IMR-90 (cell line): ENCODE measurements around the gene HNRNPAB. TPM values are rescaled to one million over a fixed set of nuclear protein-coding genes. Genes with fewer than 3 reads are reported as not detected.

ENCODE experiments used
- ATAC-seq: fragments of 200-7000 bp; cut with Tn5 transposase; 2 replicates; pipeline ENCODE4 v1.9.1; 2020; ENCODE audit warnings: low read depth, mild to moderate bottlenecking, moderate library complexity
- BruUV-seq: library from RNA; stranded (reverse); fragments of 400-500 nt; replicated peaks from 2 replicates; lab custom pipeline; 2021; lab: Mats Ljungman, UMichigan
- CTCF ChIA-PET: fragments of 300-600 bp; formaldehyde crosslinking; extraction: SDS; loops from one replicate; lab custom pipeline; 2021; ENCODE audit warnings: antibody characterized with exemption; lab: Yijun Ruan, JAX
- POLR2A ChIA-PET: fragments of 300-600 bp; sonication (Branson Sonifier 250); formaldehyde crosslinking; loops from one replicate; lab custom pipeline; 2022; ENCODE audit warnings: antibody characterized with exemption; ENCODE audit not compliant: unreplicated experiment; lab: Charles Lee
- DNase-seq: peaks from one replicate; pipeline ENCODE4 v3.0.0; 2013
- H2AFZ ChIP-seq: replicated peaks from 2 replicates; pipeline ENCODE3; 2013; ENCODE audit warnings: low read length, mild to moderate bottlenecking; ENCODE audit not compliant: poor library complexity
- H2AK5ac ChIP-seq: 2 replicates; pipeline ENCODE4 v1.6.1; 2013; ENCODE audit warnings: low read depth, low read length, inconsistent platforms
- H2AK9ac ChIP-seq: replicated peaks from 2 replicates; pipeline ENCODE3; 2013; ENCODE audit warnings: mild to moderate bottlenecking, low read depth, low read length, moderate library complexity; ENCODE audit not compliant: poor library complexity
- H2BK120ac ChIP-seq: 2 replicates; pipeline ENCODE4 v1.6.1; 2013; ENCODE audit warnings: low read depth, low read length, inconsistent platforms
- H2BK15ac ChIP-seq: 3 replicates; pipeline ENCODE4 v1.6.1; 2013; ENCODE audit warnings: low read depth, low read length, inconsistent platforms
- H2BK20ac ChIP-seq: 2 replicates; pipeline ENCODE4 v1.6.1; 2013; ENCODE audit warnings: low read depth, mild to moderate bottlenecking, inconsistent platforms, low read length, moderate library complexity
- H2BK5ac ChIP-seq: 2 replicates; pipeline ENCODE4 v1.6.1; 2013; ENCODE audit warnings: mild to moderate bottlenecking, low read depth, low read length, inconsistent platforms; ENCODE audit not compliant: poor library complexity, severe bottlenecking
- H3K14ac ChIP-seq: replicated peaks from 2 replicates; pipeline ENCODE4 v1.6.1; 2013; ENCODE audit warnings: low read depth, low read length, inconsistent platforms
- H3K18ac ChIP-seq: 2 replicates; pipeline ENCODE4 v1.6.1; 2013; ENCODE audit warnings: low read depth, low read length, control low read depth
- H3K23ac ChIP-seq: 2 replicates; pipeline ENCODE4 v1.6.1; 2013; ENCODE audit warnings: low read depth, low read length, inconsistent platforms
- H3K27ac ChIP-seq: 2 replicates; pipeline ENCODE4 v1.5.1; 2013; ENCODE audit warnings: mild to moderate bottlenecking, control low read depth, low read length; ENCODE audit not compliant: insufficient read depth
- H3K27me3 ChIP-seq: 2 replicates; pipeline ENCODE4 v1.6.1; 2013; ENCODE audit warnings: low read length; ENCODE audit not compliant: control insufficient read depth, insufficient read depth
- H3K36me3 ChIP-seq: 2 replicates; pipeline ENCODE4 v1.6.1; 2013; ENCODE audit warnings: low read length, mixed read lengths; ENCODE audit not compliant: control insufficient read depth, insufficient read depth
- H3K4ac ChIP-seq: 2 replicates; pipeline ENCODE4 v1.6.1; 2013; ENCODE audit warnings: low read depth, low read length, inconsistent platforms
- H3K4me1 ChIP-seq: 2 replicates; pipeline ENCODE4 v1.6.1; 2013; ENCODE audit warnings: low read length, mixed read lengths; ENCODE audit not compliant: control insufficient read depth, insufficient read depth
- H3K4me2 ChIP-seq: 2 replicates; pipeline ENCODE4 v1.6.1; 2013; ENCODE audit warnings: low read depth, mild to moderate bottlenecking, control low read depth, low read length, moderate library complexity
- H3K4me3 ChIP-seq: 2 replicates; pipeline ENCODE4 v1.5.1; 2013; ENCODE audit warnings: low read depth, mild to moderate bottlenecking, control low read depth, low read length, moderate library complexity; ENCODE audit not compliant: insufficient read depth
- H3K56ac ChIP-seq: 2 replicates; pipeline ENCODE4 v1.6.1; 2013; ENCODE audit warnings: low read length, inconsistent platforms; ENCODE audit not compliant: insufficient read depth; ENCODE audit errors: extremely low read depth
- H3K79me1 ChIP-seq, 2 experiments: 2 replicates each; pipeline ENCODE4 v1.6.1; 2013; ENCODE audit warnings: low read length in 2 of 2, inconsistent platforms in 1 of 2, low read depth in 1 of 2
- H3K9ac ChIP-seq: 2 replicates; pipeline ENCODE4 v1.6.1; 2013; ENCODE audit warnings: low read depth, low read length, control low read depth
- H3K9me1 ChIP-seq: 2 replicates; pipeline ENCODE4 v1.6.1; 2013; ENCODE audit warnings: low read length, inconsistent platforms; ENCODE audit not compliant: insufficient read depth
- H3K9me3 ChIP-seq: 2 replicates; pipeline ENCODE4 v1.6.1; 2013; ENCODE audit warnings: low read length; ENCODE audit not compliant: control insufficient read depth, insufficient read depth
- H4K20me1 ChIP-seq: 2 replicates; pipeline ENCODE4 v1.6.1; 2013; ENCODE audit warnings: low read length, inconsistent platforms; ENCODE audit not compliant: insufficient read depth
- H4K5ac ChIP-seq: 2 replicates; pipeline ENCODE4 v1.6.1; 2013; ENCODE audit warnings: mild to moderate bottlenecking, low read depth, low read length, control low read depth
- H4K8ac ChIP-seq, 2 experiments: 2 replicates each; pipeline ENCODE4 v1.6.1; 2013; ENCODE audit warnings: low read depth in 2 of 2, low read length in 2 of 2, control low read depth in 1 of 2, inconsistent platforms in 1 of 2
- H4K91ac ChIP-seq: 2 replicates; pipeline ENCODE4 v1.6.1; 2013; ENCODE audit warnings: low read depth, low read length, inconsistent platforms; ENCODE audit not compliant: insufficient read depth
- BHLHE40 ChIP-seq: fragments of 150-350 bp; IDR thresholded peaks from 2 replicates; pipeline ENCODE4 v1.6.1; 2016; ENCODE audit warnings: mild to moderate bottlenecking, low read depth, low read length
- CEBPB ChIP-seq: IDR thresholded peaks from 2 replicates; pipeline ENCODE4 v1.6.1; 2012; ENCODE audit warnings: low read depth, low read length, improper control_type of control experiment
- CHD1 ChIP-seq: IDR thresholded peaks from 2 replicates; pipeline ENCODE4 v1.6.1; 2012; ENCODE audit warnings: low read depth, low read length, improper control_type of control experiment
- FOS ChIP-seq: fragments of 150-350 bp; IDR thresholded peaks from 2 replicates; pipeline ENCODE4 v1.6.1; 2016; ENCODE audit warnings: low read depth, low read length
- MAFK ChIP-seq: IDR thresholded peaks from 2 replicates; pipeline ENCODE4 v1.6.1; 2012; ENCODE audit warnings: low read depth, low read length, improper control_type of control experiment
- MAZ ChIP-seq: IDR thresholded peaks from 2 replicates; pipeline ENCODE4 v1.6.1; 2012; ENCODE audit warnings: low read depth, mild to moderate bottlenecking, low read length, improper control_type of control experiment, moderate library complexity, borderline replicate concordance
- MXI1 ChIP-seq: IDR thresholded peaks from 2 replicates; pipeline ENCODE4 v1.6.1; 2012; ENCODE audit warnings: low read depth, mild to moderate bottlenecking, low read length, moderate library complexity, borderline replicate concordance
- NFE2L2 ChIP-seq: fragments of 150-350 bp; IDR thresholded peaks from 2 replicates; pipeline ENCODE4 v1.6.1; 2016; ENCODE audit warnings: low read depth, mild to moderate bottlenecking, low read length
- POLR2A ChIP-seq: IDR thresholded peaks from 2 replicates; pipeline ENCODE4 v1.6.1; 2012; ENCODE audit warnings: mild to moderate bottlenecking, low read depth, low read length
- RAD21 ChIP-seq: IDR thresholded peaks from 2 replicates; pipeline ENCODE4 v1.6.1; 2012; ENCODE audit warnings: low read length, improper control_type of control experiment
- RCOR1 ChIP-seq: IDR thresholded peaks from 2 replicates; pipeline ENCODE4 v1.6.1; 2012; ENCODE audit warnings: mild to moderate bottlenecking, low read length, improper control_type of control experiment; ENCODE audit not compliant: insufficient replicate concordance
- RFX5 ChIP-seq: IDR thresholded peaks from 2 replicates; pipeline ENCODE4 v1.8.0; 2012; ENCODE audit warnings: low read depth, mild to moderate bottlenecking, low read length, moderate library complexity
- SMC3 ChIP-seq: fragments of 150-350 bp; IDR thresholded peaks from 2 replicates; pipeline ENCODE4 v1.6.1; 2016; ENCODE audit warnings: low read depth, mild to moderate bottlenecking, antibody characterized with exemption, low read length, moderate library complexity
- WGBS, 2 experiments: methylation state at CpG; one replicate each; pipeline versions ENCODE4 v1.1.5 to v1.1.7; 2013; ENCODE audit warnings: missing lambda C conversion rate in 2 of 2; ENCODE audit not compliant: insufficient read length in 1 of 2; ENCODE audit errors: extremely low coverage in 2 of 2; 5-methylcytosine and 5-hydroxymethylcytosine counted together
- dilution Hi-C: fragments of 300-500 bp; cut with HindIII; formaldehyde crosslinking; loops from one replicate; pipeline ENCODE4 v1.14.3; 2018; ENCODE audit warnings: low sequenced_read_pairs; ENCODE audit not compliant: unreplicated experiment
- in situ Hi-C: fragments of 300-500 bp; cut with MboI; formaldehyde crosslinking; loops from 3 replicates; pipeline ENCODE4 v1.14.3; 2019; ENCODE audit warnings: low sequenced_read_pairs, inconsistent platforms, mixed read lengths
- intact Hi-C: fragments of 100-400 bp; cut with micrococcal nuclease; formaldehyde crosslinking; loops from 2 replicates; pipeline ENCODE4 v1.10.0; 2022
- polyA plus RNA-seq, 3 experiments: library from polyadenylated mRNA; depleted of rRNA; stranded (reverse); fragments of >200 nt; gene quantifications; 2 replicates each; pipeline ENCODE4 v1.2.3, GENCODE V29; 2012; ENCODE audit warnings: low replicate concordance in 1 of 3
- total RNA-seq: library from RNA; depleted of rRNA; stranded (reverse); fragments of >200 nt; gene quantifications from 2 replicates; pipeline ENCODE4 v1.2.3, GENCODE V29; 2012
- TF ChIP-seq, protein P1 (sequence below): fragments of 150-350 bp; IDR thresholded peaks from 2 replicates; pipeline ENCODE4 v1.6.1; 2017; ENCODE audit warnings: mild to moderate bottlenecking, antibody characterized with exemption, low read length, low read depth
- TF ChIP-seq, protein P2 (sequence below): fragments of 150-350 bp; IDR thresholded peaks from 2 replicates; pipeline ENCODE4 v1.6.1; 2016; ENCODE audit warnings: low read depth, mild to moderate bottlenecking, low read length, moderate library complexity, borderline replicate concordance
- TF ChIP-seq, protein P3 (sequence below): conservative IDR thresholded peaks from 2 replicates; pipeline ENCODE4 v1.5.1; 2012; ENCODE audit warnings: mild to moderate bottlenecking, low read depth, low read length, improper control_type of control experiment

The HNRNPAB gene
- total and polyA plus RNA-seq, 2 of the 4 experiments (the other 2 are of a cell fraction) = 32.1 to 128 TPM

DNA sequence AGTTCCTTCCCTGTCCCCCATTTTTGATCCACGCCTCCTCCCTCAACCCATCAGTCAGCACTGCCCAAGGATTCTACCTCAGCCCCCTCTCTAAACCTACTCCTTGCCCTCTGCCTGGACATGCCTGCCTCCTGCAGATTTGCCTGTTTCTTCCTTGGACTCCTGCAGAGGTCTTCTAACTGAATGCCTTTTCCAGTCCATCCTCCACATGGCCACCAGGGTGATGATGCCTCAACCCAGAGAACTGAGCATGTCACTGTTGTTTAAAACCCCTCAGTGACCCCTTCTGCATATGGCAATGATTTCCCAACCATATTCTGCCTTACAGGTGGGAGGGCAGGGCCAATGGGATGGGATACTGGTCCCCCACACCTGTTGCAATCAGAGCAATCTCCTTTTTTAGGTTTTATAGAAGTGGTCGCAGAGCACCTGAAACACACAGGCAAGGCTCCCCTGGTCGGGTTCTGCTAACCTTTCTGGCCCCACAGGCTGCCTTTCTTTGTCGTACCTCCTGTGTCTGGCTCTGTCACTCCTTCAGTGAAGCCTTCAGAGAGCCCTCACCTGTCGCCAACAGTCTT is 19.0 kb downstream of the HNRNPAB start:
- Histone ChIP-seq H3K4me3 (no peak overlapping the region), H2BK120ac (no peak overlapping the region), H3K79me1 (peaks cover 3 to 51% of the 10 kb centered on the region in 2 experiments; a peak in 3 of 4 replicates), H3K27ac (no peak overlapping the region), H3K9me1 (peaks cover 17% of the 10 kb centered on the region), H2BK20ac (no peak overlapping the region), H3K36me3 (peaks cover 43% of the 10 kb centered on the region), H2BK5ac (no peak overlapping the region), H3K18ac (no peak overlapping the region), H4K91ac (no peak overlapping the region), H2AFZ (no peak overlapping the region), H3K14ac (no peak overlapping the region), H2AK9ac (no peak overlapping the region), H2AK5ac (no peak overlapping the region), H4K5ac (no peak overlapping the region), H3K23ac (no peak overlapping the region), H3K4ac (no peak overlapping the region), H4K8ac (no peak overlapping the region), H3K4me1 (no peaks in the 10 kb centered on the region), H4K20me1 (peaks cover 8% of the 10 kb centered on the region; the same call in 1 of the 2 replicates), H2BK15ac (no peak overlapping the region), H3K9ac (no peak overlapping the region), H3K56ac (no peak overlapping the region), H3K4me2 (no peak overlapping the region), H3K27me3 (no peaks in the 10 kb centered on the region), H3K9me3 (0 out of 2 replicates have a peak, but pooled peaks cover 2% of the 10 kb centered on the region)
- in situ Hi-C loops (no loop called here), dilution Hi-C loops (no loop called here), intact Hi-C loops (no loop called here)
- POLR2A ChIA-PET = no interaction called here
- TF ChIP-seq POLR2A (no peak), RCOR1 (no peak), MAFK (no peak), MAZ (no peak), BHLHE40 (no peak), NFE2L2 (no peak), RAD21 (no peak), FOS (no peak), SMC3 (no peak), RFX5 (no peak), CHD1 (no peak), MXI1 (no peak), CEBPB (no peak)
- TF ChIP-seq, protein P1, sequence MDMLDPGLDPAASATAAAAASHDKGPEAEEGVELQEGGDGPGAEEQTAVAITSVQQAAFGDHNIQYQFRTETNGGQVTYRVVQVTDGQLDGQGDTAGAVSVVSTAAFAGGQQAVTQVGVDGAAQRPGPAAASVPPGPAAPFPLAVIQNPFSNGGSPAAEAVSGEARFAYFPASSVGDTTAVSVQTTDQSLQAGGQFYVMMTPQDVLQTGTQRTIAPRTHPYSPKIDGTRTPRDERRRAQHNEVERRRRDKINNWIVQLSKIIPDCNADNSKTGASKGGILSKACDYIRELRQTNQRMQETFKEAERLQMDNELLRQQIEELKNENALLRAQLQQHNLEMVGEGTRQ = no peak
- TF ChIP-seq, protein P2, sequence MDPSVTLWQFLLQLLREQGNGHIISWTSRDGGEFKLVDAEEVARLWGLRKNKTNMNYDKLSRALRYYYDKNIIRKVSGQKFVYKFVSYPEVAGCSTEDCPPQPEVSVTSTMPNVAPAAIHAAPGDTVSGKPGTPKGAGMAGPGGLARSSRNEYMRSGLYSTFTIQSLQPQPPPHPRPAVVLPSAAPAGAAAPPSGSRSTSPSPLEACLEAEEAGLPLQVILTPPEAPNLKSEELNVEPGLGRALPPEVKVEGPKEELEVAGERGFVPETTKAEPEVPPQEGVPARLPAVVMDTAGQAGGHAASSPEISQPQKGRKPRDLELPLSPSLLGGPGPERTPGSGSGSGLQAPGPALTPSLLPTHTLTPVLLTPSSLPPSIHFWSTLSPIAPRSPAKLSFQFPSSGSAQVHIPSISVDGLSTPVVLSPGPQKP = no peak
- TF ChIP-seq, protein P3, sequence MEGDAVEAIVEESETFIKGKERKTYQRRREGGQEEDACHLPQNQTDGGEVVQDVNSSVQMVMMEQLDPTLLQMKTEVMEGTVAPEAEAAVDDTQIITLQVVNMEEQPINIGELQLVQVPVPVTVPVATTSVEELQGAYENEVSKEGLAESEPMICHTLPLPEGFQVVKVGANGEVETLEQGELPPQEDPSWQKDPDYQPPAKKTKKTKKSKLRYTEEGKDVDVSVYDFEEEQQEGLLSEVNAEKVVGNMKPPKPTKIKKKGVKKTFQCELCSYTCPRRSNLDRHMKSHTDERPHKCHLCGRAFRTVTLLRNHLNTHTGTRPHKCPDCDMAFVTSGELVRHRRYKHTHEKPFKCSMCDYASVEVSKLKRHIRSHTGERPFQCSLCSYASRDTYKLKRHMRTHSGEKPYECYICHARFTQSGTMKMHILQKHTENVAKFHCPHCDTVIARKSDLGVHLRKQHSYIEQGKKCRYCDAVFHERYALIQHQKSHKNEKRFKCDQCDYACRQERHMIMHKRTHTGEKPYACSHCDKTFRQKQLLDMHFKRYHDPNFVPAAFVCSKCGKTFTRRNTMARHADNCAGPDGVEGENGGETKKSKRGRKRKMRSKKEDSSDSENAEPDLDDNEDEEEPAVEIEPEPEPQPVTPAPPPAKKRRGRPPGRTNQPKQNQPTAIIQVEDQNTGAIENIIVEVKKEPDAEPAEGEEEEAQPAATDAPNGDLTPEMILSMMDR = no peak
- BruUV-seq = no TSS peak
- WGBS, 2 experiments = 100% methylated on average over 2 of the region's 5 CpGs; no CpG with 5 or more reads in 1 of the 2 experiments
- ATAC-seq (no peak), DNase-seq (no peak)
- CTCF ChIA-PET = no interaction called here
